ENCODE results near the gene EDN2. TPM values are rescaled to one million over a fixed set of nuclear protein-coding genes. Genes with fewer than 3 reads are reported as not detected.

The EDN2 gene
- total RNA-seq, 1 donor from 2014 or later, result 0.80 TPM

GRCh38 chr1:41525891-41526587 lies 41.6 kb upstream of the EDN2 start:
- Mint-ChIP-seq H3K4me1 (ENCODE audit: low read depth) (no peaks in the 10 kb centered on the region), H3K36me3 (ENCODE audit: low read depth) (no peaks in the 10 kb centered on the region), H3K4me3 (ENCODE audit: unreplicated experiment) (no peak overlapping the region), H3K27ac (ENCODE audit: unreplicated experiment) (no peak overlapping the region), H3K27me3 (ENCODE audit: low read depth) (no peaks in the 10 kb centered on the region), H3K9me3 (ENCODE audit: low read depth) (no peaks in the 10 kb centered on the region)
- no peak for TF ChIP-seq CTCF (IDR thresholded peaks at IDR 0.05)
- DNase-seq (ENCODE audit: low spot score), result no peak

- DNase-seq (ENCODE audit: low spot score), result no peak
- no peak for TF ChIP-seq CTCF (IDR thresholded peaks at IDR 0.05)
- Mint-ChIP-seq H3K27ac (ENCODE audit: unreplicated experiment) (no peak overlapping the region), H3K27me3 (ENCODE audit: low read depth) (no peaks in the 10 kb centered on the region), H3K4me3 (ENCODE audit: unreplicated experiment) (no peak overlapping the region), H3K4me1 (ENCODE audit: low read depth) (no peaks in the 10 kb centered on the region), H3K9me3 (ENCODE audit: low read depth) (no peaks in the 10 kb centered on the region), H3K36me3 (ENCODE audit: low read depth) (no peaks in the 10 kb centered on the region)
These were observed 40.5 kb upstream of the EDN2 start for GRCh38 chr1:41524676-41525675.

GRCh38 chr1:41523949-41524675 lies 39.6 kb upstream of the EDN2 start:
- Mint-ChIP-seq H3K27me3 (ENCODE audit: low read depth) (no peaks in the 10 kb centered on the region), H3K36me3 (ENCODE audit: low read depth) (no peaks in the 10 kb centered on the region), H3K27ac (ENCODE audit: unreplicated experiment) (no peak overlapping the region), H3K4me1 (ENCODE audit: low read depth) (no peaks in the 10 kb centered on the region), H3K4me3 (ENCODE audit: unreplicated experiment) (no peak overlapping the region), H3K9me3 (ENCODE audit: low read depth) (no peaks in the 10 kb centered on the region)
- no peak for TF ChIP-seq CTCF (IDR thresholded peaks at IDR 0.05)
- no peak for DNase-seq (ENCODE audit: low spot score)

- Mint-ChIP-seq H3K27ac (ENCODE audit: unreplicated experiment) (no peak overlapping the region), H3K4me3 (ENCODE audit: unreplicated experiment) (no peak overlapping the region), H3K4me1 (ENCODE audit: low read depth) (no peaks in the 10 kb centered on the region), H3K9me3 (ENCODE audit: low read depth) (no peaks in the 10 kb centered on the region), H3K27me3 (ENCODE audit: low read depth) (no peaks in the 10 kb centered on the region), H3K36me3 (ENCODE audit: low read depth) (no peaks in the 10 kb centered on the region)
- DNase-seq (ENCODE audit: low spot score), result no peak
- no peak for TF ChIP-seq CTCF (IDR thresholded peaks at IDR 0.05)
These were observed 38.6 kb upstream of the EDN2 start for GRCh38 chr1:41523071-41523470.

GRCh38 chr1:41521766-41522165 lies 37.3 kb upstream of the EDN2 start:
- H3K4me3 Mint-ChIP-seq (ENCODE audit: unreplicated experiment), result no peak overlapping the region
- no peak for DNase-seq (ENCODE audit: low spot score)
- H3K27ac Mint-ChIP-seq (ENCODE audit: unreplicated experiment), result no peak overlapping the region
- no peaks in the 10 kb centered on the region for H3K9me3 Mint-ChIP-seq (ENCODE audit: low read depth)
- H3K4me1 Mint-ChIP-seq (ENCODE audit: low read depth), result peaks cover 5% of the 10 kb centered on the region
- H3K36me3 Mint-ChIP-seq (ENCODE audit: low read depth), result no peaks in the 10 kb centered on the region
- no peak for TF ChIP-seq CTCF (IDR thresholded peaks at IDR 0.05)
- no peaks in the 10 kb centered on the region for H3K27me3 Mint-ChIP-seq (ENCODE audit: low read depth)

Data from chondrocyte (in vitro differentiated cells).